ENCODE results near the gene SLC30A4.

SLC30A4 gene

DNA sequence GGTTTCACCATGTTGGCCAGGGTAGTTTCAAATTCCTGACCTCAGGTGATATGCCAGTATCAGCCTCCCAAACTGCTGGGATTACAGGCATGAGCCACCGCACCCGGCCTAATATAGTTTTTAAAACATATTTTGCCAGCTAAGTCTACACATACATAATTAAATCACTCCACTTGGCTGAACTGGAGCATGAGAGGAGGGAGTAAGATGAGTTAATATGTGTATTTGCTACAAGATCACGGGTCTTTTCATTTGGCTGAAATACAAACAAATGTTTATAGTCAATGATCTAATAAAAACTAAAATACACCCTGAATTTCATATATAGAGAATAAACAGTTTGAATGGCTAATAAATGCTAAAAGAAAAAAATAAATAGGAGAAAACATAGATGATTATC, 25.3 kb downstream of the SLC30A4 start:
- H3K36me3 ChIP-seq (ENCODE audit: control insufficient read depth, insufficient read depth, low read length), result no peaks in the 10 kb centered on the region
- no peaks in the 10 kb centered on the region for H3K27me3 ChIP-seq (ENCODE audit: control insufficient read depth, insufficient read depth, low read length)
- no peaks in the 10 kb centered on the region for H3K4me1 ChIP-seq (ENCODE audit: control insufficient read depth, insufficient read depth, low read length)
- no peaks in the 10 kb centered on the region for H3K9me3 ChIP-seq (ENCODE audit: control insufficient read depth, low read length)
- H3K4me3 ChIP-seq (ENCODE audit: low read length), result no peak overlapping the region
- H3K9ac ChIP-seq (ENCODE audit: low read length), result no peak overlapping the region

DNA sequence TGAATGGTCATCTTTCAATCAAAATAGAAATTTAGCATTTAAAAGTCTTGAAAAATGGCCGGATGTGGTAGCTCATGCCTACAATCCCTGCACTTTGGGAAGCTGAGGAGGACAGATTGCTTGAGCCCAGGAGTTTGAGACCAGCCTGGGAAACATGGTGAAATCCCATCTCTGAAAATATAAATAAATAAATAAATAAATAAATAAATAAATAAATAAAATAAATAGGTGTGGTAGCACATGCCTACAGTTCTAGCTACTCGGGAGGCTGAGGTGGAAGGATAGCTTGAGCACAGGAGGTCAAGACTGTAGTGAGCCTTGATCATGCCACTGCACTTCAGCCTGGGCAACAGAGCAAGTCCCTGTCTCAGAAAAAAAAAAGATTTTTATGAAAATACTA, 25.9 kb downstream of the SLC30A4 start:
- Histone ChIP-seq H3K9me3 (ENCODE audit: control insufficient read depth, low read length) (no peaks in the 10 kb centered on the region), H3K27me3 (ENCODE audit: control insufficient read depth, insufficient read depth, low read length) (no peaks in the 10 kb centered on the region), H3K4me3 (ENCODE audit: low read length) (no peak overlapping the region), H3K4me1 (ENCODE audit: control insufficient read depth, insufficient read depth, low read length) (no peaks in the 10 kb centered on the region), H3K36me3 (ENCODE audit: control insufficient read depth, insufficient read depth, low read length) (no peaks in the 10 kb centered on the region), H3K9ac (ENCODE audit: low read length) (no peak overlapping the region)

DNA sequence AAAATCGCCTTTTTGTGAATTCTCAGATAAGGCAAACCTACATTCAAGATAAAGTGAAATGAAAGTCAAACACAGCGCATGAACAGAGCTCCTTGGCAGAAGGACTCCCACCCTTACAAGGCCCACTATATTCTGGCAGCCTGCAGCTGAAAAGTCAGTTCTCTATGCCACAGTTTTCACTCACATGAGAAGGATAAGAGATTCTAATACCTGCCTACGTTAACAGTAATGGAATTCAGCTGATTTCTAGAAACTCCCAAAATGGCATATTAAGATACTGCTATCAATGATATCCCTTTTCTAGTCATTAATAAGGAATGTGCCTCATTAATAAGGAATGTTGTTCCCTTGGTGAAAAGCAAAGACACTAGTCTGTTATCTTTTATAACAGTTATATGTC, 27.0 kb downstream of the SLC30A4 start:
- no peaks in the 10 kb centered on the region for H3K27me3 ChIP-seq (ENCODE audit: control insufficient read depth, insufficient read depth, low read length)
- H3K4me1 ChIP-seq (ENCODE audit: control insufficient read depth, insufficient read depth, low read length), result no peaks in the 10 kb centered on the region
- no peaks in the 10 kb centered on the region for H3K36me3 ChIP-seq (ENCODE audit: control insufficient read depth, insufficient read depth, low read length)
- no peaks in the 10 kb centered on the region for H3K9me3 ChIP-seq (ENCODE audit: control insufficient read depth, low read length)
- no peak overlapping the region for H3K4me3 ChIP-seq (ENCODE audit: low read length)
- H3K9ac ChIP-seq (ENCODE audit: low read length), result no peak overlapping the region

DNA sequence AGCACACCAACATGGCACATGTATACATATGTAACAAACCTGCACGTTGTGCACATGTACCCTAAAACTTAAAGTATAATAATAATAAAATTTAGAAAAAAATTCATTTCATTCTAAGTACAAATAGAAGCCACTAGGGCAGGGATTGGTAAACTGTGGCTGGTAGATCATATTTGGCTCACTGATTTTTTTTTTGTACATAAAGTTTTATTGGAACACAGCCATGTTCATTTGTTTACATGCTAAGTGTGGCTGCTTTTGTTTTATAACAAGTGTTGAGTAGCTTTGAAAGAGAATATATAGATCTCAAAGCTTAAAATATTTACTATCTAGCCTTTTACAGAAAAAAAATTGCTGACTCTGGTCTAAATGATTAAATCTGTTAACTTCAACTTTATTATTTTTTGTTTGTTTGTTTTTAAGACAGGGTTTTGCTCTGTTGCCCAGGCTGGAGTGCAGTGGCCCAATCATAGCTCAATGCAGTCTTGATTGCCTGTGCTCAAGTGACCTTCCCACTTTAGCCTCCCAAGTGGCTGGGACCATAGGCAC, 32.8 kb downstream of the SLC30A4 start:
- Histone ChIP-seq H3K9ac (ENCODE audit: low read length) (no peak overlapping the region), H3K9me3 (ENCODE audit: control insufficient read depth, low read length) (no peaks in the 10 kb centered on the region), H3K4me3 (ENCODE audit: low read length) (no peak overlapping the region), H3K36me3 (ENCODE audit: control insufficient read depth, insufficient read depth, low read length) (peaks cover 5% of the 10 kb centered on the region), H3K27me3 (ENCODE audit: control insufficient read depth, insufficient read depth, low read length) (no peaks in the 10 kb centered on the region), H3K4me1 (ENCODE audit: control insufficient read depth, insufficient read depth, low read length) (no peaks in the 10 kb centered on the region)

DNA sequence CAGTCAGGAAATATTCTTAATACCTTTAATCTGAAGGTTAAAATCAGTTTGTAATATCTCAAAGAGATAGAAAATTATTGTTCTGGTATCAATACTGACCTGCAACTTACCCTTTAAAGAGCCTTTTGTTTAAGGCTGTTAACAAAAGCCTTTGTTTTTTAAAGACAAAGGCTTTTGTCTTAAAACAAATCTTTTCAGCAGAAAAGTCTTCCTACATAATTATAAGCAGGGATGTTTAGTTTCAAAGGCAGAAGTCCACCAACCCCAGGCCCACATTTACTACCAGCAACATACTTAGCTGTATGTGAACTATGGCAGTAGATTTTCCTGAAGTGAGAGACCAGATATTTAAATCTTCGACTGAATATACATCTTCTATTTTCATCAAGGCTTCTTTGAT, 36.2 kb downstream of the SLC30A4 start:
- H3K36me3 ChIP-seq (ENCODE audit: control insufficient read depth, insufficient read depth, low read length), result peaks cover 6% of the 10 kb centered on the region
- no peak overlapping the region for H3K9ac ChIP-seq (ENCODE audit: low read length)
- H3K27me3 ChIP-seq (ENCODE audit: control insufficient read depth, insufficient read depth, low read length), result no peaks in the 10 kb centered on the region
- no peaks in the 10 kb centered on the region for H3K4me1 ChIP-seq (ENCODE audit: control insufficient read depth, insufficient read depth, low read length)
- no peaks in the 10 kb centered on the region for H3K9me3 ChIP-seq (ENCODE audit: control insufficient read depth, low read length)
- H3K4me3 ChIP-seq (ENCODE audit: low read length), result no peak overlapping the region

DNA sequence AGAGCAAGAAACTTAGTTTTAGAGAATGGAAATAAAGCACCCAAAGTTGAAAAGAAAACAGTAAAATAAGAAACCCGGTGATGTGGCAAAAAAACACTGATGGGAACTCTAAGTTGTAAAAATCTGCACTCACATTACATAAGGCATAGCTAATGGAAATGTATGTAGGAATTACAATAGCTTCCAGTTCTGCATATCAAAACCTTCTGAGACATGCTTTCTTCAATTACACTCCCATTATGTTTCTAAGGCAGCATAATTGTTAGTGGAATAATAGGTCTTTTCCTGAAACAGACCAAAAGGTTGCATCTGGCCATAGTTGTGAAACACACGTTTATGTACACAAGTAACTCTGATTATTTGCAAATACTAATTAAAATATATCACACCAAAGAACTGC, 41.4 kb downstream of the SLC30A4 start:
- Histone ChIP-seq H3K4me1 (ENCODE audit: control insufficient read depth, insufficient read depth, low read length) (no peaks in the 10 kb centered on the region), H3K9me3 (ENCODE audit: control insufficient read depth, low read length) (no peaks in the 10 kb centered on the region), H3K36me3 (ENCODE audit: control insufficient read depth, insufficient read depth, low read length) (peaks cover 6% of the 10 kb centered on the region), H3K4me3 (ENCODE audit: low read length) (no peak overlapping the region), H3K9ac (ENCODE audit: low read length) (no peak overlapping the region), H3K27me3 (ENCODE audit: control insufficient read depth, insufficient read depth, low read length) (no peaks in the 10 kb centered on the region)

DNA sequence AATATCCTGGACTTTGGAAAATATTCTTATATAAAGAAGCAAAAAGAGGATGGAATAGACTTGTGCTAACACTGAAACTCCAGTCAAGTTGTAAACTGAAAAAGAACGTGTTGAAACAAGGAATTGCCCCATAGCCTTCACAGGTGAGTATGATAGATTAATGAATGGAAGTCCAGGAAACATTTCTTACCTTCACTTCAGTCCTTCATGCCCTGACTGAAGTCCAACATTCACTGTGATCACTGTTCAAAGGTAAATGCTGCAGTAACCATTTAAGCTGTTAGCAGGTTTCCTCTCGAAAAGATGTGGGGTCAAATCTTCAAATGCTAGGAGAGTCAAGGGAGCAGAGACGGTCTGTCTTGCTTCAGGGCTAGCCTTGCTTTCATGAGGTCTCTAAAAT, 46.1 kb downstream of the SLC30A4 start:
- Histone ChIP-seq H3K9me3 (ENCODE audit: control insufficient read depth, low read length) (no peaks in the 10 kb centered on the region), H3K9ac (ENCODE audit: low read length) (no peak overlapping the region), H3K27me3 (ENCODE audit: control insufficient read depth, insufficient read depth, low read length) (no peaks in the 10 kb centered on the region), H3K4me3 (ENCODE audit: low read length) (no peak overlapping the region), H3K4me1 (ENCODE audit: control insufficient read depth, insufficient read depth, low read length) (no peaks in the 10 kb centered on the region), H3K36me3 (ENCODE audit: control insufficient read depth, insufficient read depth, low read length) (no peaks in the 10 kb centered on the region)

DNA sequence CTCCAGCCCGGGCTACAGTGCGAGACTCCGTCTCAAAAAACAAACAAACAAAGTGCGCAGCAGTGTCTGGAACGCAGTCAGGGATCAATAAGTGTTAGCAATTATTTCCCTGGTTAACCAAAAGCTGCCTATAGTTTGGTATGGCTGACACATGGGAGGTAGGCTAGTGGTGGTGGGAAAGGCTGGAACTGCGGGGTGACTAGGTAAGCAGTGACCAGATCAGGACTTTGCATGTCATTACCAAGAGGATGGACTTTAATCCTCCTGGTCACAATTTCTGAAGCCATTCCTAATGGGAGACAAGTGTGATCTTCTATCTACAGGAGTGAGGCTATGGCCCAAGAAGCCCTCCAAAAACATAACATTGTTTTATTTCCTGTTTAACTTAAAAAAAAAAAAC, 47.8 kb downstream of the SLC30A4 start:
- Histone ChIP-seq H3K27me3 (ENCODE audit: control insufficient read depth, insufficient read depth, low read length) (no peaks in the 10 kb centered on the region), H3K4me1 (ENCODE audit: control insufficient read depth, insufficient read depth, low read length) (no peaks in the 10 kb centered on the region), H3K9ac (ENCODE audit: low read length) (no peak overlapping the region), H3K9me3 (ENCODE audit: control insufficient read depth, low read length) (no peaks in the 10 kb centered on the region), H3K36me3 (ENCODE audit: control insufficient read depth, insufficient read depth, low read length) (no peaks in the 10 kb centered on the region), H3K4me3 (ENCODE audit: low read length) (no peak overlapping the region)

DNA sequence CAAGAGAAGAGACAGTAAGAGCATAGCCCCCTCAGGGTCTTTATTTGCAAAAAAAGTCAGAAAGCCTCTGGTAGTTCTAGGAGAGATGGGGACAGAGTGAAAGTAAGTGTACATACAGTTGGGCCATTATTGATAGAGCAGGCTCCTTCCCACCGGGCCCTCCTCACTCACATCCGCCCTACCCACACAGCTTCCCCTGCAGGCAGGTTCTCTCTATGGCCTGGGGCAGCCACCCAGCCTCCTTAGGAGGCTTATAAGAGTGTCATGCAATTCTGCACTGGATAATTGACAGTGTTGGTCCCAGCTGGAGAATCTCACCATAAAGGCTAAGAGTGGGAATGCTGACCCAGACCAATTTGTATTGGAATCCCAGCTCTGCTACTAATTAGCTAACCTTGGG, 49.5 kb downstream of the SLC30A4 start:
- Histone ChIP-seq H3K9ac (ENCODE audit: low read length) (no peak overlapping the region), H3K9me3 (ENCODE audit: control insufficient read depth, low read length) (no peaks in the 10 kb centered on the region), H3K36me3 (ENCODE audit: control insufficient read depth, insufficient read depth, low read length) (no peaks in the 10 kb centered on the region), H3K27me3 (ENCODE audit: control insufficient read depth, insufficient read depth, low read length) (no peaks in the 10 kb centered on the region), H3K4me3 (ENCODE audit: low read length) (no peak overlapping the region), H3K4me1 (ENCODE audit: control insufficient read depth, insufficient read depth, low read length) (no peaks in the 10 kb centered on the region)

DNA sequence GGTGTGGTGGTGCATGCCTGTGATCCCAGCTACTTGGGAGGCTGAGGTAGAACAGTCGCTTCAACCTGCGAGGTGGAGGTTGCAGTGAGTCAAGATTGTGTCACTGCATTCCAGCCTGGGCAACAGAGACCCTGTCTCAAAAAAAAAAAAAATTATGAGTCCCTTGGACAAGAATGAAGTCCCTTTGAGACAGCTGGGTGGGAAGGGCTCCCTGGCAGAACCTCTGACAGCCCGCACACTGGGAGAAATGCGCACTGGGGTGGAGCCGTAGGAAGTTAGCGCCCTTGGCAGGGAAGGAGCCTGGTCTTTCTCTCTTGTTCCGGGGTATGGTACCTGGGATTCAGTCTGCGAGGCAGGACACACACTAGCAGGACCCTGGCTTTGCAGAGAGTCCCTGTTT, 51.4 kb downstream of the SLC30A4 start:
- no peaks in the 10 kb centered on the region for H3K36me3 ChIP-seq (ENCODE audit: control insufficient read depth, insufficient read depth, low read length)
- H3K4me3 ChIP-seq (ENCODE audit: low read length), result no peak overlapping the region
- no peak overlapping the region for H3K9ac ChIP-seq (ENCODE audit: low read length)
- no peaks in the 10 kb centered on the region for H3K9me3 ChIP-seq (ENCODE audit: control insufficient read depth, low read length)
- H3K4me1 ChIP-seq (ENCODE audit: control insufficient read depth, insufficient read depth, low read length), result no peaks in the 10 kb centered on the region
- H3K27me3 ChIP-seq (ENCODE audit: control insufficient read depth, insufficient read depth, low read length), result no peaks in the 10 kb centered on the region

DNA sequence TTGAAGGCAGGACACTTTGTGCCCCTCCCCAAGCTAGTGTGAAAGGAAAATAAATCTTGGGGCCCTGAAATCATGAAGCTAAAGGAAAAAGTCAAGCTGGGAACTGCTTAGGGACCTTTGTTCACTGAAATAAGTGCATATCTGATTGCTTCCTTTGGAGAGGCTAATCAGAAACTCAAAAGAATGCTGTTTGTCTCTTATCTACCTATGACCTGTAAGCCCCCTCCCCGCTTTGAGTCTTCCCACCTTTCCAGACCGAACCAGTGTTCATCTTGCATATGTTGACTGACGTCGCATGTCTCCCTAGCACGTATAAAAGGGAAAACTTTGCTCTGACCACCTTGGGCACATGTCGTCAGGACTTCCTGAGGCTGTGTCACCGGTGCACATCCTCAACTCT, 53.1 kb downstream of the SLC30A4 start:
- H3K36me3 ChIP-seq (ENCODE audit: control insufficient read depth, insufficient read depth, low read length), result no peaks in the 10 kb centered on the region
- H3K27me3 ChIP-seq (ENCODE audit: control insufficient read depth, insufficient read depth, low read length), result no peaks in the 10 kb centered on the region
- H3K9ac ChIP-seq (ENCODE audit: low read length), result no peak overlapping the region
- no peak overlapping the region for H3K4me3 ChIP-seq (ENCODE audit: low read length)
- peaks cover 4% of the 10 kb centered on the region for H3K4me1 ChIP-seq (ENCODE audit: control insufficient read depth, insufficient read depth, low read length)
- H3K9me3 ChIP-seq (ENCODE audit: control insufficient read depth, low read length), result no peaks in the 10 kb centered on the region

DNA sequence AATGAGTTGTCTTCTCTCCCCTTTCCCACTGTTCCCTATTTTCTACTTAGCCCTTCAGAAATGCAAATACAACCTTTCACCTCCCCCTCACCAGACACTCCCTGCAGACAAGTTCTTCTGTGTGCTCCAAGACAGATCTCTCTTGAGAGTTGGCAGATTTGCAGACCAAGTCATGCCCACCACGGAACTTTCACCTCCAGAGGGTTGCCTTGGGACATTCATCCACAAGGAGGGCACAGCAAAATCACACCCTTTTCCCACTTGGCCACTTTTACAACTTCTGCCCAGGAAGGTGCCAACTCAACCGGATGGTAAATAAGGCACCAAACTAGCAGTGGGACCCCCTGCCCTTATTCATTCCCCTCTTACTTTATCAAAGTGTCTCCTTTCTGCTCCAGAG, 53.5 kb downstream of the SLC30A4 start:
- Histone ChIP-seq H3K9ac (ENCODE audit: low read length) (no peak overlapping the region), H3K27me3 (ENCODE audit: control insufficient read depth, insufficient read depth, low read length) (no peaks in the 10 kb centered on the region), H3K36me3 (ENCODE audit: control insufficient read depth, insufficient read depth, low read length) (peaks cover 4% of the 10 kb centered on the region), H3K9me3 (ENCODE audit: control insufficient read depth, low read length) (no peaks in the 10 kb centered on the region), H3K4me3 (ENCODE audit: low read length) (no peak overlapping the region), H3K4me1 (ENCODE audit: control insufficient read depth, insufficient read depth, low read length) (peaks cover 4% of the 10 kb centered on the region)

DNA sequence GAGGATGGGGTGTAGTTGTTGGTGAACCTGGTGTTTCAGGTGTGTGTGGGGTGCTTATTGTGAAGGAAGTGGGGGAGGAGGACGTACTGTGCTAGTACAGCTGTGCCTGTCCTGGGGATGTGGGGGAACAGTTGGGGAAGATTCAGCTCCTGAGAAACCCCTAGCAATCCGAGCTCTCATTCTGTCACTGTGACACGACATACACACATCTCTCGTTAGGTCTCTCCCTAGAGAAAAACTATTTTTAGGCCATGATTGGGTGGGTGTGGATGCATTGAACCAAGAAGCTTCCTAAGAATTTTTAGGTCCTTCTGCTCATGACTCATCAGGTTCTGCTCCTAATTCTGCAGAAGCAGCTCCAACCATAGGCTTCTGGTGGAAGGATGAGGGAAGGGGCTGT, 54.3 kb downstream of the SLC30A4 start:
- H3K9me3 ChIP-seq (ENCODE audit: control insufficient read depth, low read length), result no peaks in the 10 kb centered on the region
- H3K27me3 ChIP-seq (ENCODE audit: control insufficient read depth, insufficient read depth, low read length), result no peaks in the 10 kb centered on the region
- no peak overlapping the region for H3K9ac ChIP-seq (ENCODE audit: low read length)
- H3K4me3 ChIP-seq (ENCODE audit: low read length), result no peak overlapping the region
- peaks cover 4% of the 10 kb centered on the region for H3K4me1 ChIP-seq (ENCODE audit: control insufficient read depth, insufficient read depth, low read length)
- H3K36me3 ChIP-seq (ENCODE audit: control insufficient read depth, insufficient read depth, low read length), result peaks cover 7% of the 10 kb centered on the region

Measured in mucosa of stomach (tissue), 1 donor.